ENCODE measurements around the gene LARP4B.

LARP4B gene

GRCh38 chr10:919481-919880 lies 12.0 kb downstream of the LARP4B start:
- H3K4me3 ChIP-seq (replicated peaks in 1 of 2; ENCODE audit: low read depth in 2 of 2, low read length in 2 of 2), result no peak overlapping the region
- no peak for DNase-seq (ENCODE audit: low read depth in 2 of 2)
- TF ChIP-seq, protein P1, sequence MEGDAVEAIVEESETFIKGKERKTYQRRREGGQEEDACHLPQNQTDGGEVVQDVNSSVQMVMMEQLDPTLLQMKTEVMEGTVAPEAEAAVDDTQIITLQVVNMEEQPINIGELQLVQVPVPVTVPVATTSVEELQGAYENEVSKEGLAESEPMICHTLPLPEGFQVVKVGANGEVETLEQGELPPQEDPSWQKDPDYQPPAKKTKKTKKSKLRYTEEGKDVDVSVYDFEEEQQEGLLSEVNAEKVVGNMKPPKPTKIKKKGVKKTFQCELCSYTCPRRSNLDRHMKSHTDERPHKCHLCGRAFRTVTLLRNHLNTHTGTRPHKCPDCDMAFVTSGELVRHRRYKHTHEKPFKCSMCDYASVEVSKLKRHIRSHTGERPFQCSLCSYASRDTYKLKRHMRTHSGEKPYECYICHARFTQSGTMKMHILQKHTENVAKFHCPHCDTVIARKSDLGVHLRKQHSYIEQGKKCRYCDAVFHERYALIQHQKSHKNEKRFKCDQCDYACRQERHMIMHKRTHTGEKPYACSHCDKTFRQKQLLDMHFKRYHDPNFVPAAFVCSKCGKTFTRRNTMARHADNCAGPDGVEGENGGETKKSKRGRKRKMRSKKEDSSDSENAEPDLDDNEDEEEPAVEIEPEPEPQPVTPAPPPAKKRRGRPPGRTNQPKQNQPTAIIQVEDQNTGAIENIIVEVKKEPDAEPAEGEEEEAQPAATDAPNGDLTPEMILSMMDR (IDR thresholded peaks at IDR 0.05; ENCODE audit: low read depth, low read length), result no peak

GRCh38 chr10:917999-918398 lies 13.5 kb downstream of the LARP4B start:
- H3K4me3 ChIP-seq (replicated peaks in 1 of 2; ENCODE audit: low read depth in 2 of 2, low read length in 2 of 2), result no peak overlapping the region
- no peak for DNase-seq (ENCODE audit: low read depth in 2 of 2)
- TF ChIP-seq, protein P1 (IDR thresholded peaks at IDR 0.05; ENCODE audit: low read depth, low read length), result no peak

DNA sequence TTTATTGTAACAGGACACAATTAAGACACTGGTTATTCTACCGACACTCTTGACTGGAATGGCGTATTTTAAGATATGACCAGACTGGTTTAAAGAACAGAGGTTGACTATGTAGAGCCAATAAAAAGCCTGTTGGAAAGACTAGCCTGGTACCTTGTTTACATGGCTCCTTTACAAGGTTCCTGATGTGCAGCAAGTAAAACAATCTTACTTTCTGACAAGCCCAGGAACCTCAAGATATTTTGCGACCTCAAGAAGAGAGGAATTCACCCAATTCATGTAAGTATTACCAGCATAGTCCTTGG lies 14.1 kb downstream of the LARP4B start:
- DNase-seq (ENCODE audit: low read depth in 2 of 2), result no peak
- TF ChIP-seq, protein P1 (IDR thresholded peaks at IDR 0.05; ENCODE audit: low read depth, low read length), result no peak
- no peak overlapping the region for H3K4me3 ChIP-seq (replicated peaks in 1 of 2; ENCODE audit: low read depth in 2 of 2, low read length in 2 of 2)

DNA sequence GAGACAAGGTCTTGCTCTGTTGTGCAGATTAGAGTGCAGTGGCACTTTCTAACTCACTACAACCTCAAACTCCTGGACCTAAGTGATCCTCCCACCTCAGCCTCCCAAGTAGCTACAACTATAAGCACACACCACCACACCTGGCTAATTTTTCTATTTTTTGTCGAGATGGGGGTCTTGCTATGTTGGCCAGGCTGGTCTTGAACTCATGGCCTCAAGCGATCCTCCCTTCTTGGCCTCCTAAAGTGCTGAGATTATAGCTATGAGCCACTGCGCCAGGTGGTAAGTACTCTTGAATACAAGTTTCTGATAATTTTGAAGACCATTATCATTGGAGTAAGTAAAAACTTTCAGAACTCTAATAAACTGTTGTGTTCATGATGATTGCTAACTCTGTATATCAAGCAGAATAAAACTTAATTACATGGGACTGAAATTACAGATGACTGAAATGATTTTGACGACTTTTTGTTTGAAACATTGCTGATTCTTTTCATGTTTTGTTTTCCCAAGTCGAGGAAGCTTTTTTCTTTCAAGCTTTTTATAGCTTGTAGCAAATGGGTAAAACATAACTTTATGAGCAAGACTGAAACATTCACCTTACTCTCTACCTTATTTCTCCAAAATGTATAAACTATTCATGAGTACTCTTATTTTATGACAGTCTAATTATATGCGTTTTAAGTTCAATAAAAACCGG lies 14.6 kb downstream of the LARP4B start:
- H3K4me3 ChIP-seq (replicated peaks in 1 of 2; ENCODE audit: low read depth in 2 of 2, low read length in 2 of 2), result no peak overlapping the region
- TF ChIP-seq, protein P1 (IDR thresholded peaks at IDR 0.05; ENCODE audit: low read depth, low read length), result no peak
- no peak for DNase-seq (ENCODE audit: low read depth in 2 of 2)

GRCh38 chr10:909831-910230 lies 21.7 kb downstream of the LARP4B start:
- peak; percentile 60 to 64 for DNase-seq (ENCODE audit: low read depth in 2 of 2)
- no peak overlapping the region for H3K4me3 ChIP-seq (replicated peaks in 1 of 2; ENCODE audit: low read depth in 2 of 2, low read length in 2 of 2)
- TF ChIP-seq, protein P1 (IDR thresholded peaks at IDR 0.05; ENCODE audit: low read depth, low read length), result no peak

DNA sequence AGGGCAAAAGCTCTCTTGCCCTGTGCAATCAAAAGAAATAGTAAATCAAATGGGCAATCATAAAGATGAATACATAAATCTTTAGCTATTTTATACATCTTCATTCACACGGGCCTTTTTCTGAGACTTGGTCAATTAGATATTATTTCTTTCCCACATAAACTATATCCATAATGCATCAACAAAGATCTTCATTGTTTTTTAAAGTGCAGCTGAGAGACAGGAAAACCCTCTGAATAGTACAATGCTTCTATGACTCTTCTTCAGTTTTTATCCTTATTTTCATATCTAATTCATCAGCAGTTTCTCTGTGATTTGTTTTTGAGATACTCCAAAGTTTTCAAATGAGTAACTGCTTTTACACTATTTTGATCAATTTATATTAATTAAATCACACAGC lies 25.5 kb downstream of the LARP4B start:
- H3K4me3 ChIP-seq (replicated peaks in 1 of 2; ENCODE audit: low read depth in 2 of 2, low read length in 2 of 2), result no peak overlapping the region
- DNase-seq (ENCODE audit: low read depth in 2 of 2), result no peak
- TF ChIP-seq, protein P1 (IDR thresholded peaks at IDR 0.05; ENCODE audit: low read depth, low read length), result no peak

DNA sequence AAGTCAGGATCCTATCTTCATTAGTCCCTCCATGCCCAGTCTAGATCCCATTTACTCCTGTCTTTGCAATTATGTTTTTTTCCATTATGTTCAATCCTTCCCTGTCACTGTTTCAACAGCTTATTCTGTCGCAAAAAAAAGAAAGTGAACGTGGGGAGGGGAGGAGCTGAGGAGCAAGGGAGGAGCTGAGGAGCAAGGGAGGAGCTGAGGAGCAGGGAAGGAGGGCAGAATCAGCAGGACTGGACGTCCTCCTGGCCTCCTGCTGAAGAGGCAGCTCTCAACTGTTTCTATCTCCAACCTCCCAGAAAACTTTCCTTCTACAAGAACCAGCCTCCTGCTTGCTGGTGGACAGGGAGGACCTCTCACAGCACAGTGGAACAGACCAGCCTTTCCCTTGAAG lies 26.0 kb downstream of the LARP4B start:
- TF ChIP-seq, protein P1 (IDR thresholded peaks at IDR 0.05; ENCODE audit: low read depth, low read length), result no peak
- no peak overlapping the region for H3K4me3 ChIP-seq (replicated peaks in 1 of 2; ENCODE audit: low read depth in 2 of 2, low read length in 2 of 2)
- peak; percentile 17 to 28 for DNase-seq (ENCODE audit: low read depth in 2 of 2)

All from cardiac fibroblast (primary cell).